Kidney capillary endothelial cell (primary cell): ENCODE results near the gene NOS1AP.

Experiments used
- DNase-seq: peaks from one replicate; pipeline ENCODE4 v3.0.0-alpha.2; 2018; ENCODE audit warnings: low spot score

The NOS1AP gene

DNA sequence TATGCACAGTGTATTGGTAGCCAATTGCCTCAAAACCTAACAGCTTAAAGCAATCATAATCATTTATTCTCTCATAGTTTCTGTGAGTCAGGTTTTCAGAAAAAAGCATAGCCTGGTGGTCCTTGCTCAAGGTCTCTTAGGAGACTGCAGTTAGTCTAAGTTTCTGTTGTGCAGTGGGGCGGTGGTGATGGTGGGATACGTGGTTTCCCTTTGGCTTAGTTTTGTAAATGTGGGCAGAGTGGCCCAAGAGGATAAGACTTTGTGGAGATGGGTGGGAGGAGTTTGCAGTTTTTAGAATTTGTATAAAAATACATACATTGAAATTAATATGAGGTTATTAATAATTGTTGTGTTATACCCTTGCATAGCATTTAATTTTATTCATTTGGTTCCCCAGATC lies 68.6 kb downstream of the NOS1AP start:
- DNase-seq = no peak

DNA sequence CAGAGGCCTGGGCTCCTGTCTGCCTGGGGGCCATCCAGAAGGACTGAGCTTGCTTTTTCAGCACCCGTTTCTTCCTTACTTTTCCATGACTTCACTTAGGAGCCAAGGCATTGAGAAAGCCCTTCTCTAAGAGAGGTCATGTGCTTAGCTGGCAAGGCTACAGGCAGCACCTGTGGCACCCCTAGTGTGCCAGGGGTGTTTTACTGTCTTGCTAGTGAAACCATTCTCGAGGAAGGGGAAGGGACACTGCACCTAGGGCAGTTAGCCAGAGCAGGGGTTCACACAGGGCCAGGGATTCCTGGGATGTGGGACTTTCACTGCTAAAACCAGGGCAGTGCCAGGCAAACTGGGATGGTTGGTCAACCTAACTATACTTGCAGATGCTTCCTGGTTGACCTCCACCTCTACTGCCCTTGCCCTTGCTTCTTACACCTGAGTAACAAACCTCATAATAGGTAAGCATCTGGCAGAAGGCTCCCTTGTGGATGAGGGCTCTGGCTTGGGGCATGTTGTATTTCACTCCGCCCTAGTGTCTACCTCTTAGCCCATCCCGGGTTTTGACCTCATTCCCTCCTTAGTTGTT lies 69.2 kb downstream of the NOS1AP start:
- DNase-seq = no peak

DNA sequence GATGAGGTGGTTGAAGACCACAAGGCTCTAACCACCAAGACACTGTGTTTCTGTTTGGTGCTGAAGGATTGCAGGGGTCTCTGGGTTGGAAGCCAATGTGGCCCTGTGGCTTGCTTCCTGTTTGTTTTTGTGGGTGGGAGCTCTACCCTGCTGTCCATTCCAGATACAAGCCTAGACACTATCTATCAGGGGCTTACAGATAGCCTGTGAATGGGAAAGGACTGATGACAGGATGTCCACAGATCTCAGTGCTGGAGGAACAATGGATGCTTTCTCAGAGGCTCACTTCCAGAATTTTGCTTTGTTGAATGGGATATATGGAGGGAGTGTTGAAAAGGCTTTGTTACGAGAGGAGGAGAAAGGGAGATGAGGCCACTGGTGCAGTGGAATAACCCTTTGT lies 69.7 kb downstream of the NOS1AP start:
- no peak for DNase-seq

DNA sequence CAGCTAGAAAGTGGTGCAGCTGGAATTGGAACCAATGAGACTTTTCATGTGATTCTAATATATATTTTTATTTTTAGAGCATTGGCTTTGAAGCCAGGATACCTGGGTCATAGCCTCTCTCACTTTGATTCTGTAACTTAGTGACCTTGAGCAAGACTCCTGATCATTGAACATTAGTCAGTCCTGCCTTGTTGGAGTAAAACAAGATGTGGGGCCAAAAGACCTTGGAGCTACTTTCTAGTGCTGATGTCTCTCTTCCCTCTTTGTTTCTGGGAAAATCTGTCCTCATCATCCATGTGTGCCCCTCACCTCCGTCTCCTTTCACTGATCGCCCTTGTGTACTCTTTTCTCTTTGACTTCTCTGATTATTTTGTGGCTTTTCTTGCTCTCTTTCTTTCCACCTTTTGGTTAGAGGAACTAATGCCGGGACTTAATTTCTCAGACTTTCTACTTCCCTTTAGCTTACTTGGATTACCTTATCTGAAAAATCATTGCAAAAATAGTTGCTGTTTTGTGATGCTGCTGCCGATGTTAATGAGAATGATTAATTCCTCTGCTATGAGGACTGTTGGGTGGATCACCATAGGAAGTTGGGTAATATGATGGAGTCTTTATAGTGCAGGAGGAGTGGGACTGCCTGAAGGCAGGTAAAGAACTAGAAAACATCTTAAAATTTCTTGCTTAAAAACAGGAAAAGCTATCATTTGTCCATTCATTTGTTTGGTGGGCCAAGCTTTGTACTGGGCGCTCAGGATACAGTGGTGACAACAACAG lies 72.0 kb downstream of the NOS1AP start:
- no peak for DNase-seq

DNA sequence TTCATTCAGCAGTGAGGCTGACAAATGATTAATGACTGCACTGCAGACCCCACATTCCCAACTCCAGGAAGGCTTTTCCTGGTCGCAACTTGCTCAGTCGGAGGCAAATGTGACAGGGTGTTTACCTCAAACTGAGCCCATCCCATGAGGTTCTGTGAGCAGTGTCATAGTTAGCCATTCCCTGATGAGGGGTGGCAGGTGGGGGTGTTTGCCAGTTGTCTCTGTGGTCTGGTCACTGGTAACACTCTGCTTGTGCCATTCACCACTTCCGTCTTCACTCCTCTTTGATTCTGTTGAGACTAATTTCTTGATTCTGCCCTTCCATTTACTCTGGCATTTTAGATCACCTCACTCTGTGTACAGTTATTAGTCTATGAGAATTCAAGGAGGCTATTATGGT lies 73.5 kb downstream of the NOS1AP start:
- DNase-seq = no peak

DNA sequence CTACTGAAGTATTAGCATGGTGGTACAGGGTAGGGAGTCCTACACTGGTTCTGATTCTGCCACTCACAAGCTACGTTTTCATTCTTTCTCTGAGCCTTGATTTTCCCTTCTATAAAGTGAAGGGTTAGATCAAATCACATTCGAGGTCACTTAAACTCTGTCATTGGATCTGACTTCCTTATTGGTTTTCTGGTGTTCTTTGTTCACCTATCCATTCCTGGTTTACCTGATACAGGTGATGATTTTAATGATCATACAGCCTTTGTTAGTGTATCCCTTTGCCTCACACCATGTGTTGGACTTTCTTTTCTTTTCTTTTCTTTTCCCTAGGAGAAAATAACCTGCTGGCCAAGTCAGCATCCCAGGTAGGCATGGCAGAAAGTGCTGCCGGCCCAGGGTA lies 74.8 kb downstream of the NOS1AP start:
- DNase-seq = no peak

DNA sequence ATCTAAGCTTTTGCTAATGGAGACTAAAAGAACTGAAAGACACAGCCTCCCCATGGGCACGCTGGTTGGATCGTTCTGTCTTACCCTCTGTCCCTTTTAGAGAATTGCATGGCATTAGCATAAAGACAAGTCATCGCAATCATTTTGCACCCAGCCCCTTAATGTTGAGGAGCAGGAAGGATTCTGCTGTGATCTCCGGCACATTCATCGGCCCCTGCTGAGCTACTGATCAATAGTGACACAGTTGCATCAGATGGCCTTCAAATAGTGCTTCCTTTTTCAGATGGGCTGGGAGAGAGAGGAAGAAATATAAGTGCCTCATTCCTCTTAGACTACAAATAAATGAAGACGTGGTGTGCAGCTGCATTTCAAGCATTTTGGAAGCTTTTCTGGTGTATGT lies 75.4 kb downstream of the NOS1AP start:
- DNase-seq = no peak

DNA sequence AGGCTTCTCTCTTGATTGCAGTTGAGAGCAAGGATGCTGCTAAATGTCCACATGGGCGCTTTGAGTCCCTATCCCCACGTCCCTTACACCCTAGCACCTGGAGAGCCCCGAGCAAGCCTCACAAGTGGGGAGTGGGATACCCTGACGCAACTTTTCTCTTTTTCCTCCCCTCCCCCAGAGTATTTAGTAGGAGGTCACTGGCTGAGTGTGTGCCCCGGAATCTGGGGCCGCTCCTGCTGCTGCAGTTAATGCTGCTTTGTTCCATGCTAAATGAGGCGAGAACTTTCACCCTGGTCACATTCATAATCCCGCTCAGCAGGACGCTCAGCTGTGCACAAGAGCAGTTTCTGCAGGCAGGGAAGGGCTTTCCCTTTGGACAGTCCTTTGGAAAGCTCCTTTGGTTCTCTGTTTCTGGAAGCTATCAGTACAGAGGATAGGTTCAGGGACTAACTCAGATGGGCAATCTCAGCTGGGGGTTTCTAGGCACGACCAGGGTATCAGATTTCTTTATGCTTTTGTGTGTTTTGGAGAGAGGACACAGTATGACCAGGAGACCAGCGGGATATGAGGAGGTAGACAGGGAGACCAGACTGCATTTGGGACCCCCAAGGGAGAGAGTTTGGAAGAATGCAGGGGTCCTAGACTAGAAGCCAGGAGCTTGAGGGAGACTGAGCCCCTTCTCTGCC lies 75.9 kb downstream of the NOS1AP start:
- DNase-seq = no peak

DNA sequence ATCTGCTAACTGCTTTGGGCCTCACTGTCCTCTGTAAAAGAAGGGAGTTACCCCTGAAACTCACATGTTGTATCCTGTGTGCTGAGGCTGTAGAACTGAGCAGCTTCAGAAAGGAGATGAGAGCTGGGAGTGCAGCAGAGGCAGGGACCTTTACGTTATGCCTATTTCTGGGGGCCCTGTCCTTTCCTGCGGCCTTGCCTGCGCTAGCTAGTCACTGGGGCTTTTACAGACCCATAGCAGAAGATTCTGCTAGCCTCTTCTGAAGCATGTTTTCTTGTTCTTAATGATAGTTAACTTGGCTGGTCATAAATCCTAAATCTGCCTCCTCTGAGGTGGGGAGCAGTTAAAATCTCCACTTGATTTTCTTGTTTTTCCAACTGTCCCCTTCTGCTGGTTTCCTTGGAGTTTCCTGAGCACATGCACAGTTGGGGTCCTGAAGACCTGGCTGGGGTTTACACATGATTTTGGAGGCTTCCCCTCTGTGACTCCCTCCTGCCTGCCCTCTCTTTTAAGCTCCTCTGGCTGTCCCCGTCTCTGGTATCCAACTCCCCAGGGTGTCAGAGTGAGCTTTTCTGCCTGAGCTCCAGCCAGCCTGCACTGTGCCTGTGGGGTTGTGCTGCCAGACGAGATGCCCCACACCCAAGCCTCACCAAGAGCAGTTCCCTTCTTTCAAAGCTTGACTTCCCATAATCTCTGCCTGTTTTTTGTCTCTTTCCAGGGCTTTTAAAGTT lies 76.6 kb downstream of the NOS1AP start:
- DNase-seq = no peak

DNA sequence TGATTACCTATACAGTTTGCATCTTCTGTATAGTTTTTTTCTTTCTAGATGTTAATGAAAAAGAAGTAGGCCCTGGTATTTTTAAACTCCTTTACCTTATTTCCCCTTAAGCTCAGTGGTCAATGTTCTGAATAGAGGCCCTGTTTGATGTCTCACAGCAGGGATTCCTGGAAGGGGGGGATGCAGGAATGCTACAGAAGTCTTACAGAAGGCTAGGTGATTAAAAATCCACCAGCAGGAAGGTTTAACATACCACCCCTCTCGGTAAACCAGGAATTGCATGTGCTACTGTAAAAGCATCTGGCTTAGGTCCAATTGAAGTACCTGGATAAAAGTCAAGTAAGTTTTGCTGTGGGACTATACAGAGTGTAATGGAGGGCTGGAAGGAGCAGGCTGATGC lies 78.3 kb downstream of the NOS1AP start:
- no peak for DNase-seq

DNA sequence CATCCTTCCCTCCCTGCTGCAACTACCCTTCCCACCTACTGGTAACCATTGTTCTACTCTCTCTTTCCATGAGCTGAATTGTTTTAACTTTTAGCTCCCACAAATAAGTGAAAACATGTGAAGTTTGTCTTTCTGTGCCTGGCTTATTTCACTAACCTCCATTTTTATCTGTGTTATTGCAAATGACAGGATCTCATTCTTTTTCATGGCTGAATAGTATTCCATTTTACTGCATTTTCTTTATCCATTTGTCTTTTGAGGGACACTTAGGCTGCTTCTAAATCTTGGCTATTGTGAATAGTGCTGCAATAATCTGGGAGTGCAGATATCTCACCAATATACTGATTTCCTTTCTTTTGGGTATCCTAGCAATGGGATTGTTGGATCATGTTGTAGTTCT lies 80.6 kb downstream of the NOS1AP start:
- no peak for DNase-seq

DNA sequence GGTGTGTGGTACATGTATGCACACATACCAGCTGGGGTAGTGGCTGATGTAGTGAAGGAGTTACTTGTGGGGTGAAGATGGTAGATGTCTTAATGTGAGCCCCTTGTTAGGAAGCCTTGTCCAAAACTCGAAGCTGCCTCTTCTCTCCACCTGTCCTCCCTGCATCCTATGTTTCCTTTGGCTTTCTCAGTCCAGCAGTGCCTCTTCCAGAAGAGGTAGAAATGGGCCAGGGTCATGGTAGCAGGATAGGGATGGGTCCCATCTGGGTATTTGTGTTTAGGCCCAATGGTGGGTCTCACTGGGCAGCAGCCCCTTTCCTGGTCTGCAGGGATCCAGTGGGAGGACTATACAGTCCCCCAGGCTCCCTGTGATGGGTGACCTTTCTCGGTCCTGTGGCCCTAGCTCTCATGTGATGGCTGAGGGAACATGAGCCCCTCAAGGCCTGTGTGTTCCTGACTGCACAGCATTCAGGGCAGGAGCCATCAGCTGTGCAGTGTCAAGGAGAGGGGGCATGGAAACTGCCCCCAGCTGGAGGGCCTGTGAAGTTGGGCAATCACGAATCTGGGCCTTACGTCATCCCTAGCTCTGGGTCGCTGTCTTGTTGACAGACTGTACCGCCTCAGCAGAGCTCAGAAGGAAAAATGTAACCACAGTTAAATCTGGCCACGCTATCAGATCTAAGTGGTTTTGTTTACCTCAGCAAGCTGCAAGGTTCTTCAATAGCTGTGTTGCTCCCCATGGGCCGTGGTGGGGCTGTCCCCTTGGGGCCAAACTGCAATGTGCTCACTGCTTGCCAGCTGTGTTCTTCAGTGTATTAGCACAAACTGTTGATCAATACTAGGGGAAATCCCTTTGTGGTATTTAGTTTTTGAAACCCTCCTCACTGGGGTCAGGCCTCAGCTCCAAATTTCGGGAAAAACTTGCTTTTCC lies 82.7 kb downstream of the NOS1AP start:
- DNase-seq = no peak

DNA sequence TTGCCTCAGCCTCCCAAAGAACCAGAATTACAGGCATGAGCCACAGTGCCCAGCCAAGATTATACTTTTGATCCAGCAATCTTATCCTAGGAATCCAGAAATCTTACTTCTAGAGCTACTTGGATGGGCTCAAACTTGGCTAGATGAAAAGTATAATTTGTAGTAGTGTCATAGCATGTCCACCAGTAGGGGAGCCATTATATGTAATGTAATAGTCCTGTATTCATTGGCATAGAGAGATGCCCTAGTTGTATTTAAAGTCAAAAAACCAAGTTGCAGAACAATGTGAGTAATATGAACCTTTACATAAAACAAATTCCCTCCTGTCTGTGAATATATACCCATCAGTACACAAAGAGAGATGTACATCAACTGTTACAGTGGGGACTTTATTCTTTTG lies 83.9 kb downstream of the NOS1AP start:
- DNase-seq = no peak

DNA sequence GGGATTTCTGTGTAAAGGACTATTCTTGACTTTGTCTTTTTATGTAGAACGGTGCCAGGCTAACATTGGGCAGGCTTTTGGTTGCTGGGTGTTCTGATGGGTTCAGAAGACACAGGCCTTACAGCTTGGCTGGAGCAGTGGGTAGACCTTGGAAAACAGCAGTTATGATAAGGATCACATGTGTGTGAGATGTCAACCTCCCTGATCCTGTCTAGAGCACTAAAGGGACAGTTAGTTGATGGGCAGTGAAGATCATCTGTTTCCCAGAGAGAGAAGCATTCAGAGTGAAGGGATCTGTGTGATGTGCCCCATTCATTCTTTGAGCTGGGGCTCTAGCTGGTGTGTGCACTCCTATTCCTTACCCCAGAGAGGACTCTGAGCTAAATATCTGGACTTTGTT lies 88.0 kb downstream of the NOS1AP start:
- DNase-seq = no peak

DNA sequence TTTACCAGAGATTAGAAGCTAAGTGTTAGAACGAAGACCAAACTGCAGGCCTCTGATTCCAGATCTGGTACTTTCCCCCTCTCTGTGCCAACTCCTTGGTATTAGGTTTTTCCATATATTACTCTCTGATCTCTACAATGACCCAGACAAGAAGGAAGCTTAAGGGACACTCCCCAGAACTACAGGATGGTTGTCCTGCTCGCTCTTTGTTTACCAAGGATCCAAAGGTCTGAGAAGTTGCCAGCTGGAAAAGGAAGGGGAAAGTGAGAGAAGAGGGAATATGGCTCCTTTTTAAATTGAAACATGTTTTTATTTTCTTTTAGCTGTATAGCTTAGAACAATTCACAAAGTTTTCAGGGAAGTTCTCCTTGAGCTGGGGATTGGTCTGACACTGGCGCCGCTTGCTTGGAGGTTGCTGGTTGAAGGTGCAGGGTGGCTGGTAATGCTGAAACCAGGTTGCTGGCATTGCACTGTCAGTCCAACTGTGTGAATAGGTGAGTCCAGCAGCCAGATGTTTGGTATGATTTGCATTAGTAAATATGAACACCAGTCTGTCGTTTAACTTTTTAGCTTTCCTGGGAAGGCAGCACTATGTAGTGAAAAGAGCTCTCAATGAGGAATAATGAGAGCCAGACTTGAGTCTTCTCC lies 89.3 kb downstream of the NOS1AP start:
- no peak for DNase-seq

DNA sequence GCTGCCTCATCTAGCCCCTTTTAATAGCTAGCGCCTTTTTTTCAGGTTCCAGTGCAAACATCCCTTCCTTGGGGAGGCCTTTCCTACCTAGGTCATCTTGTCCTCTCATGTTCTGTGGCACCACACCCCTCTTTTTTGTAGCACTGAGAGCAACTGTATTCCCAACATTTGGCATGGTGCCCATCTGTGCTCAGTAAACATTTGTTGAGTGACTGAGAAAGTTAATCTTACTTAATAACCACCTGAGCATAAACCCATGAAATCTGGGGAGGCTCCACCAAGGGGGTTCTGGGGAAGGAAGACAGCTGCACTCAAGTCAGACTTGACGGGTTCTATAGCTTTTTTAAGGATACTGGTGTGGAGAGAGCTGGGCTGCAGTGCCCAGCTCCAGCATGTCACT lies 90.0 kb downstream of the NOS1AP start:
- no peak for DNase-seq

DNA sequence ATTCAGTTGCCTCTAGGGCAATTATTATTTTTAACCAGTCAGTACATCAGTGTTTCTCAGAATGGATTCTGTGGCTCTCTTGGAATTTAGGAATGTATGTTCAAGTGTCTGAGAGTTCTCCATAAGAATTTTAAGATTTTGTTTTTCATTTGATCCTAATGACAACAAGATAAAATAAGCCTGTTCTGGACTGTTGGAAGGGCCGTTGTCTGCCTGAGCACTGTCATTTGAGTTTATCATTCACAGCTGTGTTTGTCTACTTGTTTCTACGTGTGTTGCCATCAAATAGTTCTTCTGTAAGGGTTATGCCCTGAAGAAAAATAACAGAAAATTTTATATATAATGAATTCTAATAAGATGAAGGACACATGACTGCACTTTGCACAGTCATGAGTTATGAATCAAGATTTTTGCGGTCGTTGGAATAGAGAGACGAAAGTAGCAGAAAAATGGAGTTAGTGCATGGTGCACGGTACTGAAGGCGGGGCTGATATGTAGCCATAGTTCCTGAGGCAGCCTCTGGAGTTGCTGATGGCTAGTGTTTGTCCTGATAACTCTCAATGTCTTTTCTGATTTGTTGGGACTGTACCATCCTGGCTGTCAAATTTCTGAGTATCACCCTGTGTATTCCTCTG lies 92.5 kb downstream of the NOS1AP start:
- no peak for DNase-seq

DNA sequence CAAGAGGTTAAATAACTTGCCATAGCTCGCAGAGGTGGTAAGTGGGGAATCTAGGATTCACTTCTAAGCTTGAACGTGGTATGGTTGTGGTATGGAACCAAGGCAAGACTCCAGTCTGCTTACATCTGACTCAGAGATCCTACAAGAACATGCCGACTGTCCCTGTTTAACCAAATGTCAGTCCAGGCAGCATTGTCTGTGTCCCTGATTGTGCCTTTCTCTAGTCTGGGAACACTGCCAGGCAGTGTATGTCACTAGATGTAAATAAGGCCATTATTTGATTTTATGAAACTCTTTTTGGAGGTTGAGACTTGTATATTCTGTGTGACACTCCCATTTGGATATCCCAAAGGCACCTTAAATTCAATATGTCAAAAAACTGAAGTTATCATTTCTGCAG lies 96.0 kb downstream of the NOS1AP start:
- no peak for DNase-seq

DNA sequence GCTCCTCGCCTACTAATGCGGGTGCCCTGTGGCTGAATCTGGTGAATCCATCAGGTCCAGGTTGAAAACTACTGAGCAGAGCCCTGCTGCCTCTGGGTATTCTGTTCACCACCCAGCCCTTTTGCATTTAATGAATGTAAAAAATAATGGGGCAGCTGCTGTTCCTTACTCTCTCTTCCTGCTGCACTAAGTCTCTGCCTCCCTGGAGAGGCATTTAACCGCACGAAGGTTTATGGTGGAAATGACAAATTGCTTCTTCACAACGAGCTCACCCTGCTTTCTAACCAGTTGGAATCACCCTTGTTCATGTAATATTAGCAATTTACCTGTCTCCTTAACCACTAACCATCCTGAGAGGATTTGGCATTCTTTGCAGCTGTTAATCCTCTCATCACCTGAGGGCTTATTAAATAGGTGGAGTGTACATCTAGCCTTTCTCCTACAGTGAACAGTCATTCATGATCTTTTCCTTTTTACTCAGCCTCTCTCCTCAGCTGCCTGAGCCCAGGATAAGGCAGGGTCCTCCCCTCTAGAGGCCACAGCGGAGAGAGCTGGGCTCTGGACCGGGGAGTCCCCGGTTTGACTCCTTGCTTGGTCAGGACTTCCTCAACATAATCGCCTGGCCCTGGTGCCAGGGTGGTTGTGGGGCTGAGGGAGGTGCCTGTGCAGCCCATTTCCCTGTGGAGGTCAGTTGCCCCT lies 97.6 kb downstream of the NOS1AP start:
- no peak for DNase-seq

DNA sequence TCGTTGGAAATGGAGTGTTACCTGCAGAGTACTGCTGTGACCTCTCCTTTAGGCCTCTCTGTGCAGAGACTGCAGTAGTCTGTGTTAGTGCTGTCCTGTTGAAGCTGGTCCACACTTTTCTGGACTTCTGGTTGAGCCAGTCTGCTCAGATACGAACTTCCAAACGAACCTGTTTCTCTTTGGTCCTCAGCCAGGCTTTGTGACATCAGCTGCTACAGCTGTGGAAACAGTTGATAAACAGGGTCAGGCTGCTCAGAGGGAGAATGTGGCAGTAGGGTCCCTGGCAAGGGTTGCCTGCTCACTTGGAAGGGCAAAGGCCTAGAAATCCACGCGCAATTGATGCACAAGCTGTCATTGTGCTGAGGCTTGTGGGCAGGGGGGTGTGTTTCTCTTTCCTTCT lies 98.8 kb downstream of the NOS1AP start:
- DNase-seq = no peak
